ENCODE measurements around the gene ALOXE3. TPM values are rescaled to one million over a fixed set of nuclear protein-coding genes. Genes with fewer than 3 reads are reported as not detected.

The ALOXE3 gene
- total and polyA plus RNA-seq, 2 of the 8 experiments (the other 6 are each of a cell fraction or from before 2014, with no cell fraction given), result 0.26 TPM; not detected in 1

DNA sequence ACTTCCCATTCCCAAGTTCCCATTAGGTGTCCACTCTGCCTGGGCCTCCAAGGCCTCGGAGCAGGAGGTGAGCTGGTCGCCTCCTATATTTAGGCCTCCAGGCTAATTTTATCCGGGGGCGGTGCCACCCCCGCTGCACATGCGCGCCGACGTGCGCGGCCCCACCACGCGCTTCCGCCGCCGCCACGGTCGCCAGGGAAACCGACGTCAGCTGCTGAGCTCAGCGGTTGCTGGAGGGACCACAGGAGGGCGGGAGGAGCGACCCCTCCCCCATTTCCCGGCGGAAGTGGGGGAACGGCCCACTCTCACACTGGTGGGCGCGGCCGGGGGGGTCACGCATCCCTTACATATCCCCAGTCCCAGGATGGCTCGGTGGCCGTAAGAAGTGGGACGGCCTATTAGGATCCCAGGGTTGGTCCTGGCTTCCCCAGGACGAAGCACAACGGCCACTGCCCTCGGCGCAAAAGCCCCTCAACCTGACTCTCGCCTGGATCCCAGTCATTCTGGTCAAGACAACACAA, 32.9 kb upstream of the ALOXE3 start (continued):
- no peak for TF ChIP-seq CTBP2 (IDR thresholded peaks at IDR 0.05; ENCODE audit: borderline replicate concordance, insufficient read depth, insufficient read length, low read length)

All from H1 (cell line).